Hepatocyte (in vitro differentiated cells): Measurements from ENCODE around the gene SETD1A. TPM values are rescaled to one million over a fixed set of nuclear protein-coding genes. Genes with fewer than 3 reads are reported as not detected.

Source experiments
- DNase-seq: peaks from one replicate; pipeline ENCODE4 v3.0.0-alpha.2; 2016; ENCODE audit warnings: low spot score
- H2AFZ ChIP-seq: fragments of 200-600 bp; sonication (generic); 2 replicates; pipeline ENCODE4 v1.6.0; 2016; ENCODE audit warnings: antibody characterized with exemption, mild to moderate bottlenecking
- H3K27ac ChIP-seq: fragments of 200-600 bp; sonication (generic); 2 replicates; pipeline ENCODE4 v1.5.1; 2016; ENCODE audit warnings: mild to moderate bottlenecking
- H3K27me3 ChIP-seq: fragments of 200-600 bp; sonication (generic); 2 replicates; pipeline ENCODE4 v1.6.1; 2016
- H3K36me3 ChIP-seq: fragments of 200-600 bp; sonication (generic); replicated peaks from 2 replicates; pipeline ENCODE4 v1.5.1; 2016; ENCODE audit warnings: low read depth; ENCODE audit not compliant: insufficient read depth
- H3K4me1 ChIP-seq: fragments of 200-600 bp; sonication (generic); 2 replicates; pipeline ENCODE4 v1.5.1; 2016; ENCODE audit warnings: mild to moderate bottlenecking, moderate library complexity; ENCODE audit not compliant: insufficient read depth
- H3K4me2 ChIP-seq: fragments of 200-600 bp; sonication (generic); 2 replicates; pipeline ENCODE4 v1.6.0; 2016
- H3K4me3 ChIP-seq: fragments of 200-600 bp; sonication (generic); 2 replicates; pipeline ENCODE4 v1.5.1; 2016; ENCODE audit warnings: mild to moderate bottlenecking
- H3K79me2 ChIP-seq: fragments of 200-600 bp; sonication (generic); 2 replicates; pipeline ENCODE4 v1.6.0; 2017; ENCODE audit warnings: mild to moderate bottlenecking
- H3K9me2 ChIP-seq: fragments of 200-600 bp; sonication (generic); replicated peaks from 2 replicates; pipeline ENCODE4 v1.6.0; 2017; ENCODE audit warnings: mild to moderate bottlenecking; ENCODE audit not compliant: insufficient read depth
- H3K9me3 ChIP-seq: fragments of 200-600 bp; sonication (generic); 2 replicates; pipeline ENCODE4 v1.5.1; 2016; ENCODE audit warnings: low read depth, mild to moderate bottlenecking
- H4K20me1 ChIP-seq: fragments of 200-600 bp; sonication (generic); 2 replicates; pipeline ENCODE4 v1.6.0; 2016; ENCODE audit warnings: mild to moderate bottlenecking; ENCODE audit not compliant: insufficient read depth, poor library complexity, severe bottlenecking
- EZH2 ChIP-seq: fragments of 200-600 bp; sonication (generic); IDR thresholded peaks from 2 replicates; pipeline ENCODE4 v1.6.1; 2016; ENCODE audit warnings: antibody characterized with exemption, mild to moderate bottlenecking, borderline replicate concordance
- EZH2phosphoT487 ChIP-seq: fragments of 200-600 bp; sonication (generic); IDR thresholded peaks from one replicate; pipeline ENCODE4 v1.6.1; 2018; ENCODE audit warnings: antibody characterized with exemption, mild to moderate bottlenecking, low read depth, moderate library complexity; ENCODE audit not compliant: unreplicated experiment, severe bottlenecking
- WGBS: methylation state at CpG from one replicate; pipeline ENCODE4 v1.1.6; 2016; ENCODE audit warnings: low lambda C conversion rate; ENCODE audit errors: missing lambda C conversion rate; 5-methylcytosine and 5-hydroxymethylcytosine counted together
- polyA plus RNA-seq: library from polyadenylated mRNA; unstranded; fragments of >200 nt; fragmentation: Nextera tagmentation; extraction: Ambion mirVana; gene quantifications from 2 replicates; pipeline ENCODE4 v1.2.1, GENCODE V29; 2016
- total RNA-seq: library from RNA; depleted of rRNA; stranded (reverse); fragments of >200 nt; gene quantifications from 2 replicates; pipeline ENCODE4 v1.2.3, GENCODE V29; 2014
- TF ChIP-seq, protein P1 (sequence below): fragments of 200-600 bp; sonication (generic); IDR thresholded peaks from 2 replicates; pipeline ENCODE4 v1.5.1; 2016; ENCODE audit warnings: antibody characterized with exemption, mild to moderate bottlenecking; ENCODE audit not compliant: poor library complexity

SETD1A gene
- total and polyA plus RNA-seq, 2 experiments from 2014 or later: 2.2 to 2.7 TPM

DNA sequence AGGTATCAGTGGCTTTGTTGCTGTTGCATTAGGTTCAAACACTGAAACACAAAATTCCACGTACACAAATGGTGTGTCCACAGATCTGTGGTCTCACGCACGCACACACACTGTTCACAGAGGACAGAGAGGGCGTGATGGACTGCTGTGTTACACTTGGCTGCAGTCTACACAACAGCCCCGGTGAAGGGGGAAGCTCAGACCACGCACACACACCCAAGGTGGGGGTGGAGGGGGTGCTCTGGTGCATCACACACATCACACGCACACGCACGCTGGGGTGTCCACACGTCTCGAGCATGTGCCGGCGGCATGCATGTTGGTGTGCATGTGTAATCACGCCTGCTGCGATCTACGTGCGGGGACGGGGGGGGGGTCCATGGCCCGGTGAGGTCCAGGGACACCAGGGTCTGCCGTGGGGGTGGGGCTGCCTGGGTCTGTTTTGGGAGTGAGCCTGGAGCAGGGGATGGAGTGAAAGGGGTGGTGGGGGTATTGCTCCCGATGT is 34.8 kb downstream of the SETD1A start:
- no peak for TF ChIP-seq EZH2
- TF ChIP-seq, protein P1, sequence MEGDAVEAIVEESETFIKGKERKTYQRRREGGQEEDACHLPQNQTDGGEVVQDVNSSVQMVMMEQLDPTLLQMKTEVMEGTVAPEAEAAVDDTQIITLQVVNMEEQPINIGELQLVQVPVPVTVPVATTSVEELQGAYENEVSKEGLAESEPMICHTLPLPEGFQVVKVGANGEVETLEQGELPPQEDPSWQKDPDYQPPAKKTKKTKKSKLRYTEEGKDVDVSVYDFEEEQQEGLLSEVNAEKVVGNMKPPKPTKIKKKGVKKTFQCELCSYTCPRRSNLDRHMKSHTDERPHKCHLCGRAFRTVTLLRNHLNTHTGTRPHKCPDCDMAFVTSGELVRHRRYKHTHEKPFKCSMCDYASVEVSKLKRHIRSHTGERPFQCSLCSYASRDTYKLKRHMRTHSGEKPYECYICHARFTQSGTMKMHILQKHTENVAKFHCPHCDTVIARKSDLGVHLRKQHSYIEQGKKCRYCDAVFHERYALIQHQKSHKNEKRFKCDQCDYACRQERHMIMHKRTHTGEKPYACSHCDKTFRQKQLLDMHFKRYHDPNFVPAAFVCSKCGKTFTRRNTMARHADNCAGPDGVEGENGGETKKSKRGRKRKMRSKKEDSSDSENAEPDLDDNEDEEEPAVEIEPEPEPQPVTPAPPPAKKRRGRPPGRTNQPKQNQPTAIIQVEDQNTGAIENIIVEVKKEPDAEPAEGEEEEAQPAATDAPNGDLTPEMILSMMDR: no peak
- no peak for TF ChIP-seq EZH2phosphoT487
- 91% methylated on average over 19 of the region's 21 CpGs for WGBS
- no peak for DNase-seq
- no peaks in the 10 kb centered on the region for H3K79me2 ChIP-seq
- H4K20me1 ChIP-seq: no peaks in the 10 kb centered on the region
- no peak overlapping the region for H3K27ac ChIP-seq
- H3K4me2 ChIP-seq: no peak overlapping the region
- no peaks in the 10 kb centered on the region for H3K9me3 ChIP-seq
- no peak overlapping the region for H3K4me3 ChIP-seq
- H3K27me3 ChIP-seq: peaks cover 4% of the 10 kb centered on the region
- peaks cover 9% of the 10 kb centered on the region for H3K4me1 ChIP-seq
- no peak overlapping the region for H2AFZ ChIP-seq
- H3K36me3 ChIP-seq: no peaks in the 10 kb centered on the region
- H3K9me2 ChIP-seq: no peaks in the 10 kb centered on the region

DNA sequence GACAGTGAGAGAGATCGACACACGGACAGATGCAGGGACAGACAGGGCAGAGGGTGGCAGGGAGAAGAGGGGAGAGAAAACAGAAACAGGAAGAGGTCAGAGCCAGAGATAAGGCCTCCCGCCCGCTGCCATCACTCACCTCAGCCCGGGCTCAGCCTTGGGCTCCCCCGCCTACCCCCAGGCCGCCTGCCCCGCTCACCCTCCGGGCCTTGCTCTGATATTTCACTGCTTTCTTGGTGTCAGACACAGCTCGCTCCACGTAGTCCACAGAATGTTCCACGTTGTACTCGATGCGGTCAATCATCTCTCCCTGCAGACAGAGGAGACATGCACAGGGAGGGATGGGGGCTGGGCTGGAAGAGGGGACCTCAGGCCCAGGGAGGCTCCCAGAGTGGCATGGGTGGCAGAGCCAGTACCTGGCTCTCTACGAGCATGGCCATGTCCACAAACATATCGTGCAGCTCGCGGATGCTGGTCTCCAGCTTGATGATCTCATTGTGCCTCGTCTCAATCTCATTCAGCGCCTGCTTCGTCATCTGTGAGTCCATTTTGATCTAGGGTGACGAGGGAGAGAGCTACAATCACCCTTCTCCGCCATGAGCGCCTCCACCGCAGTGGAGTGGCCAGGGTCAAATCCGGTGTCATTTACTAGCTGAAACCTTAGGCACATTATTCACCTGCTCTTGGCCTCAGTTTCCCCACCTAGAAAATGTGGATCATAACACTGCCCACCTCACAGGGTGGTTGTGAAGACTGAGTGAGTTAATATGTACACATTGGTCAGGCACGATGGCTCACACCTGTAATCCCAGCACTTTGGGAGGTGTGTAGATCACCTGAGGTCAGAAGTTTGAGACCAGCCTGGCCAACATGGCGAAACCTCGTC is 35.6 kb downstream of the SETD1A start:
- H3K27me3 ChIP-seq: peaks cover 4% of the 10 kb centered on the region
- no peak overlapping the region for H3K27ac ChIP-seq
- no peaks in the 10 kb centered on the region for H3K36me3 ChIP-seq
- H3K9me3 ChIP-seq: no peaks in the 10 kb centered on the region
- H4K20me1 ChIP-seq: no peaks in the 10 kb centered on the region
- no peak overlapping the region for H2AFZ ChIP-seq
- H3K79me2 ChIP-seq: no peaks in the 10 kb centered on the region
- DNase-seq: no peak
- TF ChIP-seq EZH2phosphoT487 (no peak), EZH2 (no peak)
- TF ChIP-seq, protein P1: no peak
- 92% methylated on average over 28 of the region's 29 CpGs for WGBS
- no peak overlapping the region for H3K4me3 ChIP-seq
- no peak overlapping the region for H3K4me2 ChIP-seq
- H3K9me2 ChIP-seq: no peaks in the 10 kb centered on the region
- H3K4me1 ChIP-seq: peaks cover 18% of the 10 kb centered on the region

DNA sequence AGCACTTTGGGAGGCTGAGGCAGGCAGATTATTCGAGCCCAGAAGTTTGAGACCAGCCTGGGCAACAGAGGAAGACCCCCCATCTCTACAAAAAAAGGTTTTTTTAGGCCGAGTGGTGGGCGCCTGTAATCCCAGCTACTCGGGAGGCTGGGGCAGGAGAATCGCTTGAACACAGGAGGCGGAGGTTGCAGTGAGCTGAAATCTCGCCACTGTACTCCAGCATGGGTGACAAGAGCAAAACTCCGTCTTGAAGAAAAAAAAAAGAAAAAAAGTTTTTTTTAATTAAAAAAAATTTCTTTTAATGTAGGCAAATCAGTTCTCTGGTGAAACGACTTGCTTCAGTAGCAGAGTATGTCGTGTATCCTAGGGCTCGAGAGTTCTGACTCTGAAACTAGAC is 38.4 kb downstream of the SETD1A start:
- Histone ChIP-seq H3K79me2 (no peaks in the 10 kb centered on the region), H3K36me3 (no peaks in the 10 kb centered on the region), H3K4me2 (peak overlapping the region; percentile 96), H3K27me3 (peaks cover 4% of the 10 kb centered on the region), H3K27ac (peak overlapping the region; percentile 90), H3K4me3 (no peak overlapping the region), H3K9me3 (no peaks in the 10 kb centered on the region), H3K4me1 (peaks cover 26% of the 10 kb centered on the region), H3K9me2 (no peaks in the 10 kb centered on the region), H2AFZ (no peak overlapping the region), H4K20me1 (no peaks in the 10 kb centered on the region)
- no peak for DNase-seq
- TF ChIP-seq EZH2phosphoT487 (no peak), EZH2 (no peak)
- TF ChIP-seq, protein P1: no peak
- 91% methylated on average over 11 of the region's 11 CpGs for WGBS
